ENCODE measurements around the gene AUTS2. TPM values are rescaled to one million over a fixed set of nuclear protein-coding genes. Genes with fewer than 3 reads are reported as not detected.

The AUTS2 gene
- polyA plus RNA-seq, 1 donor (not counting 4 experiments of a cell fraction or from before 2014, with no cell fraction given), result 4.7 TPM

- H3K9me1 ChIP-seq (ENCODE audit: control insufficient read depth, extremely low read depth, insufficient read depth, low read length), result no peaks in the 10 kb centered on the region
- H3K4me1 ChIP-seq (ENCODE audit: control insufficient read depth, extremely low read depth, insufficient read depth, low read length), result no peaks in the 10 kb centered on the region
- no peaks in the 10 kb centered on the region for H3K79me2 ChIP-seq (ENCODE audit: control insufficient read depth, insufficient read depth, low read length)
- no peaks in the 10 kb centered on the region for H3K9me3 ChIP-seq (ENCODE audit: control insufficient read depth, low read depth, low read length)
- no peak overlapping the region for H2AFZ ChIP-seq (ENCODE audit: control insufficient read depth, low read length)
- H3K9ac ChIP-seq (ENCODE audit: control insufficient read depth, extremely low read depth, insufficient read depth, low read length), result no peak overlapping the region
- TF ChIP-seq, protein P1, sequence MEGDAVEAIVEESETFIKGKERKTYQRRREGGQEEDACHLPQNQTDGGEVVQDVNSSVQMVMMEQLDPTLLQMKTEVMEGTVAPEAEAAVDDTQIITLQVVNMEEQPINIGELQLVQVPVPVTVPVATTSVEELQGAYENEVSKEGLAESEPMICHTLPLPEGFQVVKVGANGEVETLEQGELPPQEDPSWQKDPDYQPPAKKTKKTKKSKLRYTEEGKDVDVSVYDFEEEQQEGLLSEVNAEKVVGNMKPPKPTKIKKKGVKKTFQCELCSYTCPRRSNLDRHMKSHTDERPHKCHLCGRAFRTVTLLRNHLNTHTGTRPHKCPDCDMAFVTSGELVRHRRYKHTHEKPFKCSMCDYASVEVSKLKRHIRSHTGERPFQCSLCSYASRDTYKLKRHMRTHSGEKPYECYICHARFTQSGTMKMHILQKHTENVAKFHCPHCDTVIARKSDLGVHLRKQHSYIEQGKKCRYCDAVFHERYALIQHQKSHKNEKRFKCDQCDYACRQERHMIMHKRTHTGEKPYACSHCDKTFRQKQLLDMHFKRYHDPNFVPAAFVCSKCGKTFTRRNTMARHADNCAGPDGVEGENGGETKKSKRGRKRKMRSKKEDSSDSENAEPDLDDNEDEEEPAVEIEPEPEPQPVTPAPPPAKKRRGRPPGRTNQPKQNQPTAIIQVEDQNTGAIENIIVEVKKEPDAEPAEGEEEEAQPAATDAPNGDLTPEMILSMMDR (optimal IDR thresholded peaks at IDR 0.05 in 1 of 3, IDR thresholded peaks at IDR 0.05 in 1 of 3, conservative IDR thresholded peaks at IDR 0.05 in 1 of 3; ENCODE audit: extremely low read depth in 1 of 3, insufficient read depth in 2 of 3, low read length in 3 of 3), result no peak
- no peak for TF ChIP-seq EZH2 (IDR thresholded peaks at IDR 0.05; ENCODE audit: low read length)
- dilution Hi-C loops (cut with MboI; ENCODE audit: extremely low pct_ligation_motif_present, low sequenced_read_pairs), result no loop called here
- no peak overlapping the region for H3K4me3 ChIP-seq (ENCODE audit: control insufficient read depth in 2 of 3, extremely low read depth in 1 of 3, insufficient read depth in 2 of 3, low read depth in 1 of 3, low read length in 3 of 3)
- DNase-seq (ENCODE audit: low read depth, low spot score) (no peak), FAIRE-seq (no peak)
- H3K27ac ChIP-seq (ENCODE audit: control insufficient read depth, insufficient read depth, low read length), result no peak overlapping the region
- H3K27me3 ChIP-seq (ENCODE audit: control insufficient read depth, extremely low read depth, insufficient read depth, low read length), result no peaks in the 10 kb centered on the region
- no peak overlapping the region for H3K4me2 ChIP-seq (ENCODE audit: control insufficient read depth, extremely low read depth, insufficient read depth, low read depth, low read length)
- no peaks in the 10 kb centered on the region for H3K36me3 ChIP-seq (ENCODE audit: control insufficient read depth in 2 of 2, extremely low read depth in 1 of 2, insufficient read depth in 2 of 2, low read length in 2 of 2)
- no peaks in the 10 kb centered on the region for H4K20me1 ChIP-seq (ENCODE audit: control insufficient read depth, extremely low read depth, insufficient read depth, low read length)
Observed at GRCh38 chr7:69685293-69685631, 87.0 kb downstream of the AUTS2 start.

DNA sequence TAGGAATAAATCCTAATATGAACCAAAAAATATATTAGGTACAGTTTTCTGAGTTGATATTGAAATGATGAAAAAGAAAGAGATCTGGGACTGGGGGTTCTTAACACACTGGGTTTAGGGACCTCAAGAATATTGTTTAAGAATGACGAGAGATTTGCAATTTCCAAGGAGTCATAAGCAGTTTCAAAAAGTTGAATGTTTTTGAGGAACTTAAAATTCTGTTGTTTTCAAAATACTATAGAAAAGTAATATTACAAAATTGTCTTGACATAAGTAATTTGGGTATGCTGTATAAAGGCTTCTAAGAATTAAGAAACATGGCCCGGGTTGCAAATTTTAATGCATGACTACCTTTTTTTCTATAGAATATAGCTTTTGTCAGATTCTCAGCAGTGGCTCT, 88.1 kb downstream of the AUTS2 start:
- dilution Hi-C loops (cut with MboI; ENCODE audit: extremely low pct_ligation_motif_present, low sequenced_read_pairs), result no loop called here
- Histone ChIP-seq H3K79me2 (ENCODE audit: control insufficient read depth, insufficient read depth, low read length) (no peaks in the 10 kb centered on the region), H3K27ac (ENCODE audit: control insufficient read depth, insufficient read depth, low read length) (no peak overlapping the region), H3K9me1 (ENCODE audit: control insufficient read depth, extremely low read depth, insufficient read depth, low read length) (no peaks in the 10 kb centered on the region), H3K4me1 (ENCODE audit: control insufficient read depth, extremely low read depth, insufficient read depth, low read length) (no peaks in the 10 kb centered on the region), H3K9ac (ENCODE audit: control insufficient read depth, extremely low read depth, insufficient read depth, low read length) (no peak overlapping the region), H2AFZ (ENCODE audit: control insufficient read depth, low read length) (no peak overlapping the region), H3K36me3 (ENCODE audit: control insufficient read depth in 2 of 2, extremely low read depth in 1 of 2, insufficient read depth in 2 of 2, low read length in 2 of 2) (no peaks in the 10 kb centered on the region), H3K9me3 (ENCODE audit: control insufficient read depth, low read depth, low read length) (no peaks in the 10 kb centered on the region), H3K4me2 (ENCODE audit: control insufficient read depth, extremely low read depth, insufficient read depth, low read depth, low read length) (no peak overlapping the region), H3K4me3 (ENCODE audit: control insufficient read depth in 2 of 3, extremely low read depth in 1 of 3, insufficient read depth in 2 of 3, low read depth in 1 of 3, low read length in 3 of 3) (no peak overlapping the region), H4K20me1 (ENCODE audit: control insufficient read depth, extremely low read depth, insufficient read depth, low read length) (no peaks in the 10 kb centered on the region), H3K27me3 (ENCODE audit: control insufficient read depth, extremely low read depth, insufficient read depth, low read length) (no peaks in the 10 kb centered on the region)
- DNase-seq (ENCODE audit: low read depth, low spot score) (no peak), FAIRE-seq (no peak)
- TF ChIP-seq, protein P1 (optimal IDR thresholded peaks at IDR 0.05 in 1 of 3, IDR thresholded peaks at IDR 0.05 in 1 of 3, conservative IDR thresholded peaks at IDR 0.05 in 1 of 3; ENCODE audit: extremely low read depth in 1 of 3, insufficient read depth in 2 of 3, low read length in 3 of 3), result no peak
- TF ChIP-seq EZH2 (IDR thresholded peaks at IDR 0.05; ENCODE audit: low read length), result no peak
